ENCODE data around the gene PFN1.

Gene PFN1

DNA sequence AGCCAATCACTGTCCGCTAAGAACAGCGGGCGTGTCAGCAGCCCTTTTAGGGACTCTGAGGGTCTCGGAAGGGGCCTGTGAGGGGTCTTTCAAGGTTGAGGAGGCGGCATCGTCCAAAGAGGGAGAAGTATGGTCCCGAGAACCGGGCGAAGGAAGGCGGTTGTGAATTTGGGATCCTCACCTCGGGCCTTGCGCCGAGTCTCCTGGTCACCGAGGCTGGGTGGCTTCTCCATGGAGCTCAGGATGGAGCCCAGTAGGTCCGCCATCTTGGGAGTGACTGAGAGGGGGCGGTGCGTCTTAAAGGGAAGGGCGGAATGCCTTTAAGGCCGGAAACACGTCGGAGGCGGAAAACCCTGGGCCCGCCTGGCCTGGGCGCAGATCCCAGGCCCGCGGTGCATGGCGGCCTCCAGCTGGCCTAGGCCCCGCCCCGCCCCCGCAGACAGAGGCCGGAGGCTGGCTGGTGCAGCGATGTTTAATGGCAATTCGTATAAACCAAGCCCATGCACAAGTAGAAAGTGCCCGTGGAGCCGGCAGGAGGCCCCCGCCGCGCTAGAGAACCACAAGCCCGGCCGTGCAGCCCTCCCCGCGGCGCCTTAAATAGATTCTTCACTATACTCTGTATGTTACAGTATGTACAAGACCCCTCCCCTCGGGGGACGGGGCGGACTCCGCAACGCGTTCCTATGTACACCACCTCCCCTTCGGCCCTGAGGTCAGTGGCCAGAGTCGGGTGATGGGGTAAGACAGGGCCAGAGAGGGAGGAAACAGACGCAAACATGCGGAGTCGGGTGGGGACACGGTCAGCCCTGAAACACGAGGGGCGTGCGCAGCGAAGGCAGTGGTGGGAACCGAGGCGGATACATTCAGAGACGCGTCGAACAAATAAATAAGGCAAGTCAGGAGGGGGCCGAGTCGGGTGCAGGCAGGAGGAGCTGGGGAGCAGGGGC lies 19.5 kb upstream of the PFN1 start, which contains the start of gene SPAG7:
TSS of gene SPAG7 (minus strand) at position 279 of the 947 bp plus-strand sequence. CDS start at position 266, 13 bp downstream.
- DNase-seq (ENCODE audit: low read depth): peak; percentile 85

DNA sequence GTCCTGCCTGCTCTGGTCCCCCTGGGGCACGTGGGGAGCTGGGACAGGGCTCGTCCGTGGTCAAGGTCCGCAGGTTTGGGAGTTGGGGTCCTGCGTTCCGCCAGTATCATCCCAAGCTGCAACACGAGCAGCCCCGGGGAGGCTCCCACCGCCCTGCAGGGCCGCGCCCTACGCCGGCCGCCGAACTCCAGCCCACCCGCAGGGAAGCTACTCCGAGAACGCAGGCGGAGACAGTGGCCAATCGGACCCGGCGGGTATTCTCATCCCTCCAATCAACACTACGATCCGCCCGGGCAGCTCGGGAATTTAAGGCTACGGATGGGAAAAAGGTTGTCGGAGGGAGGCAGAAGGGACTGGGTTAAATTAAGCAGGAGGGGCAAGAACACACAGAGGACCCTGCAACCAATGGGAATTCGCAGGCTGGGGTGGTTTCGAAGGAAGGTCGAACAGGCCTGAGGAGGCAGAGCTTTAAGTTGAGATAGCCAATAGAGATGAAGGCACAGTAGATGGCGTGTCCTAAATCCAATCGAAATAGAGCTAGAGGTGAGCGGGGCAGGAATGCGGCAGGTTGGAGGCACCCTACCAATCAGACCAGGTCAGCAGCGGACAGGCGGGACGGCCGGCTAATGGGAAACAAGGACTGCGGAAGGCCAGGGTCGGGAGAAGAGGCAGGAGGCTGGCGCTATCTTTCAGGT lies 18.7 kb upstream of the PFN1 start:
- DNase-seq (ENCODE audit: low read depth): peak; percentile 90

DNA sequence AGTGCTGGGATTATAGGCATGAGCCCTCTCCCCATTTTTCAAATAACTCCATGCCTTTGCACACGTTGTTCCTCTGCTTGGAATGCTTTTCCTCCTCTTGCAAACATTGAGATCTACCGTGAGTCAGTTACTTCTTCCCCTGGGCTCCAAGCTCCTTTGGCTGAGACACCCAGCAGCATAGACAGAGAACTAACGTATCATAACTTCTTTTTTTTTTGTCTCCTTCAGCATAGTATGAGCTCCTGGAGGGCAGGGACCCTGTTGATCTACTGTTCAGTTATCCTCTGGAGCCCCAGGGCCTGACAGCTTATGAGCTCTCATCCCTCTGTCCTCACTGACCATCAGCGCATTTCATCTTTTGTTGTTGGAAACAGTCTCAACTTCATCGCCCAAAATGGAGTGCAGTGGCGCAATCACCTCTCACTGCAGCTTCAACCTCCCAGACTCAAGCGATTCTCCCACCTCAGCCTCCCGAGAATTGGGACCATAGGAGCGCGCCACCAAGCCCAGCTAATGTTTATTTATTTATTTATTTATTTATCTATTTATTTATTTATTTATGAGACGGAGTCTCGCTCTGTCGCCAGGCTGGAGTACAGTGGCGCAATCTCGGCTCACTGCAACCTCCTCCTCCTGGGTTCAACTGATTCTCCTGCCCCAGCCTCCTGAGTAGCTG lies 17.1 kb upstream of the PFN1 start:
- DNase-seq (ENCODE audit: low read depth): no peak

DNA sequence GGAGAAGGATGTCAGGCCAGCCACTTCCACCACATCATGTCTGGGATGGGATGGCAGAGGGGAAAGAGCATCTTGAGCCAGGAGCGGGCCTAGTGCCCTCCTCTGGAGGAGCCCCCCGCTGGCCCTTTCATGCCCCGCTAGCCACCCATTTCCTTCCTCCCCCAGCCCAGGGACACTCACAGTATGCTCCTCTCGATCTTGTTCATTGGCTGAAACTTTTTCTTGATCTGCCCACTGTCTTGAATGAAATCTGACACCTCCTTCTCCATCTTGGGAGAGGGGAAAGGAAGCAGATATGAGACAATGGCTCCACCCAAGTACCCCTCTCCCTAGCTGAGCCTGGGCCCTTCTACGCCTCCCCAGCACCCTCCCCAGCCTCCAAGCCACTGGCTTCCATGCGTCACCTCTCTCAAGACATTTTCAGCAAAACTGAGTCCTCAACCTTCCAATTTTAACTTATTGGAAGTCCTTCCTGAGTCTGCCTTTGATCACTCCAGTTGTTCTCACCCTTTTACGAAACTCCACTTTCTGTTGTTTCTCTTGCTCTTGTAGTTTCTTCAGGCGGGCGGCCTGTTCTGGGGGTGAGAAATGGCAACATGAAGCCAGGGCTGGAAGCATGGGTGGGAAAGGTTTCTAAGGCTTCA lies 12.1 kb upstream of the PFN1 start:
- DNase-seq (ENCODE audit: low read depth): no peak

DNA sequence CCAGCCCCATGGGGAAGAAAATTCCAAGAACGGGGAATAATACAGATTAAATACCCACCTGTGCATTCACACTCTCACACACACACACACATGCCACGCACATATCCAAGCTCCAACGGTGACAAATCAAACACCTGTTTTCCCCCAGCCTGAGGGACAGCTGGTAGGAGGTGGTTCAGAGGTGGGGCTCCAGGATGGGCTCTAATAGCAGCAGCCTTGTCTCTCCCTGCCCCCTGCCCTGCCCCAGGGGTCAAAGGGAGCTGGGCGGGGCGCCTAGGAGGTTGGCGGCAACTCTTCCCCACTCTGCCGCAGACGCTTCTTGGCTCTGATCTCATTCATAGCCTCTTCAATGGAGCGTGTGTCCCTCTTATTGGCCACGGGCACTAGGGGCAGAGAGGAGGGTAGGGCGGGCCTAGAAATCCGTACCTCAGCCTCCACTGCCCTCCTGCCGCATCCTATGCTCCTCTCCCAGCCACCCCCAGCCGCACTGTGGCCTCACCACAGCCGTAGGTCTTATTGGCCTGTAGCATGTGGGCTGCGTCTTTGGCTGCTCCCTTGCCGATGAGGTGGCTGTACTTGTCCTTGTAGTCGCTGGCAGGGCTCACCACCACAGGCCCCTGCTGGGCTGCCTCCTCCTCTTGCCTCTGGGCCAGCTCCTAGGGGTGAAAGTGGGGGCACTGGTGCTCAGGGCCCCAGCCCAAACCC lies 11.1 kb upstream of the PFN1 start:
- no peak for DNase-seq (ENCODE audit: low read depth)

DNA sequence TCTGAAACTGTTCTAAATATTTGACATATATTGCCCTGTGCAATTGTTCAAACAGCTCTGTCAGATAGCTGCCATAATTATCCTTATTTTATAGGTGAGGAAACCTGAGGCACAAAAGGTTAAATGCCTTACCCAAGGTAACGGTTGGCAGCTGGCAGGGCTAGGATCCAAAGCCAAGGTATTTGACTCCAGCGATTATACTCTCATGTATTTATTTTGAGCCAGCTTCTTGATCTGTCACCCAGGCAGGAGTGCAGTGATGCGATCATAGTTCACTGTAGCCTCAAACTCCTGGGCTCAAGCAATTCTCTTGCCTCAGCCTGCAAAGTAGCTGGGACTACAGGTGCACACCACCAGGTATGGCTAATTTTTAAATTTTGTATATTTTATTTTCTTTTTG lies 9.8 kb upstream of the PFN1 start:
- DNase-seq (ENCODE audit: low read depth): no peak

DNA sequence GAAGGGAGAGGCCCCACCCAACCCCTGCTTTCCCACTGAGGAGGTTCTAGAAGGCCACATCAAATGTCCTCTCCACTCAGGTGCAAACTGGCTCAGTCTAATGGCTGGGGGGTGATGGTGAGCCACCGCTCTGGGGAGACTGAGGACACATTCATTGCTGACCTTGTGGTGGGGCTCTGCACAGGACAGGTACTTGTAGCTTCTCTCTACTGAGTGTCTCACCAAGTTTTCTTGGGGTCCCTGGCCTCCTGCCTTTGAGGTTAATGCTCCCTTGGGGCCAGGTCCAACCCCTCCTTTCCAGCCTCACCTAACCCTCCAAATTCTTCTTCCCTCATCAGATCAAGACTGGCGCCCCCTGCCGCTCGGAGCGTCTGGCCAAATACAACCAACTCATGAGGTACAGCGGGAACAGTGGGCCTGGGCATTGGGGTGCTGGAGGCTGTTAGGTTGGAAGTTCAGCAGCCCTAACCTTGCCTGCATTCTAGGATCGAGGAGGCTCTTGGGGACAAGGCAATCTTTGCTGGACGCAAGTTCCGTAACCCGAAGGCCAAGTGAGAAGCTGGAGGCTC lies 8.2 kb upstream of the PFN1 start:
- no peak for DNase-seq (ENCODE audit: low read depth)

DNA sequence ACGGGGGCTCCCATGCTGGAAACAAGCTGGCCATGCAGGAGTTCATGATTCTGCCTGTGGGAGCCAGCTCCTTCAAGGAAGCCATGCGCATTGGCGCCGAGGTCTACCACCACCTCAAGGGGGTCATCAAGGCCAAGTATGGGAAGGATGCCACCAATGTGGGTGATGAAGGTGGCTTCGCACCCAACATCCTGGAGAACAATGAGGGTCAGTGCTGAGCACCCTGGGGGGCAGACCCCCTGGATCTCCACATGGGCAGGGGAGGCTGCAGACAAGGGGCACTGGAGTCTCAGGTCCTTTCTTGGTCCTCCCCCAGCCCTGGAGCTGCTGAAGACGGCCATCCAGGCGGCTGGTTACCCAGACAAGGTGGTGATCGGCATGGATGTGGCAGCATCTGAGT lies 6.8 kb upstream of the PFN1 start:
- no peak for DNase-seq (ENCODE audit: low read depth)

DNA sequence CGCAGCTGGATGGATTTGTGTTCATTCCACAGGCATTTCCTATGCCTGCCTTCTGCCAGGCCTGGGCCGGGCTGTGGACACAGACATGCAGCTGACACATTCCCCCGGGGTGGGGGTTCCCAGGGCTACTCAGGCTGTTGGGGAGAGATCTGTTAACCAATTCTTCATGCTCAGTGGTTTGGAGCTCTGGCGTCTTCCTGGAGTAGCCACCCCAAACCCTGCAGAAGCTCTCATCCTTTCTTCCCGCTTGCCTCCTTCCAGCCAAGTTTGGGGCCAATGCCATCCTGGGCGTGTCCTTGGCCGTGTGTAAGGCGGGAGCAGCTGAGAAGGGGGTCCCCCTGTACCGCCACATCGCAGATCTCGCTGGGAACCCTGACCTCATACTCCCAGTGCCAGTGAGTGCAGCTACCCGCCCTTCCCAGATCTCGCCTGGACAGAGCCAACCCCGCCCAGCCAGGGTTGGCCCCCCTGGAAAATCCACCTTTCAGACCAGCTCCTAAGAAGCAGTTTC lies 5.2 kb upstream of the PFN1 start:
- DNase-seq (ENCODE audit: low read depth): no peak

DNA sequence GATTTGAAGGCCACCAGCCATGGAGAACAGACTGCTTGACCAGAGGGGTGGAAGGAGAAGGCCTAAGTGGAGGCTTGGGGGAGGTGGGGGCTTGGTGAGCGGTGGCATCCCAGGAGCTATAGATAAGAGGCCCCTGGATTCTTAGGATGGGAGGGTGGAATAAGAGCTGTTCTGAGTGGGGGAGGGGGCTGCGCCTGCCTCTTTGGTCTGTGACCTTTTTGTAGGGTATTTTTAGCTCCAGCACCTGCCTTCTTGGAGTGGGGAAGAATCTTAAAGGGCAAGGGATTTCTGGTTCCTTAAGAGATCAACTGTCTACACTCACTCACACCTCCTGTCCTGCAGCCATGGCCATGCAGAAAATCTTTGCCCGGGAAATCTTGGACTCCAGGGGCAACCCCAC lies 3.2 kb upstream of the PFN1 start:
- DNase-seq (ENCODE audit: low read depth): no peak

DNA sequence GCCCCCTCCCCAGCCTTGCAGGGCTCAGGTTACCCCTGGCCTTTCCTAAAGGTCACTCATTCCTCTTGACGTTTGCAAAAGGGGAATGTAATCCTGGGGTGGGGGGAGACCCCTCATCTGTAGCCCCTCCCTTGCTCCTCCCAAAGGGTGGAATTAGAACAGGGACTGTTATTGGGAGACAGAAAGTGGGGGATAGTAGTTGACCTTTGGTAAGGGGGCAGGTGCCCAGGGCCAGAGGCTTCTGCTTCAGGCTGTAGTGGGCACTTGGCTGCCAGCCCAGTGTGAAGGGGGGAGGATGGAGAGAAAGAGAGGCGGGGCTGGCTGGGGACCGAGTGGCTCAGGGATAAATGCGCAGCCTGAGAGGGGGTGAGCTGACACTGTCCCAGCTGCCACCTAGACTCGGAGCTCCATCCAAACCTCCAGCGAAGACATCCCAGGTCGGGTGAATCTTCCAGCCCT lies 2.4 kb upstream of the PFN1 start, which contains the start of gene ENO3:
TSS of gene ENO3 (plus strand) at position 374 of the 459 bp plus-strand sequence. CDS start 711 bp downstream, outside the sequence.
- DNase-seq (ENCODE audit: low read depth): no peak

DNA sequence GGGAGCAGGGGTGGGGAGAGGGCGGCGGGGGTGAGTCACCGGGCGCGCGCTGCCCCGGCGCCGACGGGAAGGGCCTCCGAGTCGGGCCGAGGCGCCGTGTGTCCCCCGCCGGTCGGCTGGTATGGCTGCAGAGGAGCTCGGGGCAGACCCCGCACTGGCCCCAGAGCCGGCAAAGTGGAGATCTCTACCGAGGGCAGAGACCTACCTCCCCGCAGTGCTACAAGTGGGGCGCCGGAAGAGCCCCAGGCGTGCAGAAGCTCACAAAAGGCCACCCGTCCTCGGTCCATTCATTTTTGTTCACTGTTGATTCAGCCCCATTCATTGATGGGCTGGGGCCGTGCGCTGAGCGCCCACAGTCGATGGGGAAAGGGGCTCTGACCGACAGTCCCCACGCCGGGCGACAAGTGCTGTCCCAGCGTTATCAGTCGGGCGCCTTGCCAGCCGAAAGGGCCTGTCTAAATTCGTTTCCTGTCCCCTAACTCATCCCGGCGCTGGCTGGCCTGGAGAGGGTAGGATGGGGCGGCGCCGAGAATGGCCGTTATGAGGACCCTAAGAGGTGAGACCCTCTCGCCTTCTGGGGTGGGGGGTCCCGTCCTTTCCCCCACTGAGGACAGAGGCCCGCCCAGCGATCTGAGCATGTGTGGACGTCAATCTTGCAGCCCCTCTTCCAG lies 1.9 kb upstream of the PFN1 start:
- no peak for DNase-seq (ENCODE audit: low read depth)

DNA sequence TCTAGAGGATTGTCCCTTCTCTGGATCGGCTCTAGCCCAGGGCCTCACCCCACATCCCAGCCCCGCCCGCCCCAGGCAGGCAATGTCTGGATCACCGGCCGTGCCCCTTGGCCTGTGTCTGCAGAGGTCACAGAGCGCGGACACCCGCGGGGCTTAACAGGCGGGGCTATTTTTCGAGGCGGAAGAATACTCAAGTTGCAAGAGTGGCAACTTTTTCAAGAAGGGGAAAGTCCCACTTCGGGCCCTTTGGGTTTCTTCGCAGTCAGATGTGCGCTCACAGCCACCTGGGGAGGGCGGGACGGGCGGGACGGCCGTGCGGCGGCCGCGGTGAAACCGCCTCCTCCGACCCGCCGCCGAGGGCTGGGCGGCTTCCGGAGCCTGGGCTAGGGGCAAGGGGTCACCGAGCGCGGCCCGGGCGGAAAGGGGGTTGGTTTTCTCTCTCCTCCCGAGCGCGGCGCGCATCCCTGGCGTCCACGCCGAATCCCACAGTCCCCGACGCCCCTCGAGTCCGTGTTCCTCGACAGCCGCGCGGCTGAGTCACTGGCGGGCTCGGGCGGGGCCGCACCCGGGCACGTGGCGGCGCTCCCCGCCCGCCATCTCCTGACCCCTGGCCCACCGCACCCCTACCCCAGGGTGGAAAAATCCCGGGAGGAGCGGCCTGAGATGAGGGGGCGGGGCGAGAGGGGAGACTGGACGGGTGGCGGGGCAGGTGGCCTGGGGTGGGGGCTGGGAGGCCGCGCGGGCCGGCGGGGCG lies 1.2 kb upstream of the PFN1 start:
- peak; percentile 60 for DNase-seq (ENCODE audit: low read depth)

DNA sequence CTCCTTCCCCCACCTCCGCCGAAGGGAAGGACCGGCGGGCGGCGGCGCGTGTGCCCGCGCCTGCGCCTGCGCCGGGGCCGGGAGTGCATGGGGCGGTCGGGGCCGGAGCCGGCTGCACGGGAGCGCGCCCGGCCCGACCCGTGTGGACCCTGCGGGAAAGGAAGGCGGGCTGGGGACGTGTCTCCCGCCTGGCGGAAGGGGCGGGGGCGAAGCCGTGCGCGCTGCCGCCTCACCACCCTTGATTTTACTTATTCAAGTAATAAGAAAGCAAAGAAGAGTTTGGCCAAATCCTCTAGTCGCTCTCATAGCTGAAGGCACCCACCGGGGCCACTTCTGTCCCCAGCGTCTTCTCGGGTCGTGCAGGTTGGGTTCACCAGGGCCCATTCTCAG lies 596 bp upstream of the PFN1 start:
- DNase-seq (ENCODE audit: low read depth): peak; percentile 50

DNA sequence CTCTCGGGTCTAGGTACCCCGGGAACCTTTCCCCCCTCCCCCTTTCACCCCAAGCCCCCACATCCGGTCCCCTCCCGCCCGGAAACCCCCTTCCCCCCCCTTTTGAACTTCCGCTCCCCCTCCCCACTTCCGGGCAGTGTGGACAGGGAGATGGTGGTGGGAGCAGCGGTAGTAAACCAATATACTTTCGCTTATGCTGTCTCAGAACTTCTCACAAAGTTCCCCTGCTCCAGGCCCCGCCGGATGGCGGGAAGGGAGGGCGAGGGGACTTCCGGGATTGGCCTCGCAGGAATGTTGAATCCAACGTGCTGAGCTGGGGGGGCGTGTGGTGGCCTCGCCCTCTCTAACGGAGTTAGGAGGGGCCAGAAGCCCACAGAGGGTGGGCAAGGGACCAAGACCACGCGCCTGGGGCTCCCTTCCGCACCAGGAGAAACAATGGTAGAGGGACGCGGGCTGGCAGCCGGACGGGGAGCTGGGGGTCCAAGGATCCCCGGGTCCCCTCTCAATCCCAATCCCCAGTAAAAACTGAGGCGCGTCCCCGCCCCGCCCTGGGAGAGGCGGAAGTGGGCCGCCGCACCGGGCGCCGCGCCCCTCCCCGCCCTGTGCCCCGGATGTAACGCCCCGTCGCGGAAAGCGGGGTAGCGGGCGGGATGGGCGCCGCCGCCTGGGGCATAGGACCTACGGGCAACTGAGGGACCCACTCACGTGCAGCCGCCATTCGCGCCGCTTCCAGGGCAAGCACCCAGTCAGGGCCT lies 742 bp downstream of the PFN1 start:
- DNase-seq (ENCODE audit: low read depth): peak; percentile 49

DNA sequence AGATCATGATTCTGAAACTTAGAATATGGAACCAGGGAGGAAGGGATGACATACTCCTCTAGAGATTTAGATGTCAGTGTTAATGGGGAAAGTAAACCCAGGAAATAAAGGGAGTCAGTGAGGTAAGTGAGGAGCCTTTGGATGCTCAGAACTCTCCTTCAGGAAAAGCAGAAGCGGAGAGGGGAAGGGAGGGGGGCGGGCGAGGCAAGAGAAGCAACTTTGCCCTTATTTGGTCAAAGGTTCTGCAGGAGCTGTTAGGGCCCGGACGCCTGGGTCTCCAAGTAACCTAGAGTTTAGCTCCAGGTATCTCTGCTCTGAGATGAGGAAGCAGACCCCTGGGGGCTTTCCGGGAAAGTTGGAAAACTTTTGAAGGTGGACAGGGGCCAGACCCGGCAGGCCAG lies 1.3 kb downstream of the PFN1 start:
- DNase-seq (ENCODE audit: low read depth): no peak

DNA sequence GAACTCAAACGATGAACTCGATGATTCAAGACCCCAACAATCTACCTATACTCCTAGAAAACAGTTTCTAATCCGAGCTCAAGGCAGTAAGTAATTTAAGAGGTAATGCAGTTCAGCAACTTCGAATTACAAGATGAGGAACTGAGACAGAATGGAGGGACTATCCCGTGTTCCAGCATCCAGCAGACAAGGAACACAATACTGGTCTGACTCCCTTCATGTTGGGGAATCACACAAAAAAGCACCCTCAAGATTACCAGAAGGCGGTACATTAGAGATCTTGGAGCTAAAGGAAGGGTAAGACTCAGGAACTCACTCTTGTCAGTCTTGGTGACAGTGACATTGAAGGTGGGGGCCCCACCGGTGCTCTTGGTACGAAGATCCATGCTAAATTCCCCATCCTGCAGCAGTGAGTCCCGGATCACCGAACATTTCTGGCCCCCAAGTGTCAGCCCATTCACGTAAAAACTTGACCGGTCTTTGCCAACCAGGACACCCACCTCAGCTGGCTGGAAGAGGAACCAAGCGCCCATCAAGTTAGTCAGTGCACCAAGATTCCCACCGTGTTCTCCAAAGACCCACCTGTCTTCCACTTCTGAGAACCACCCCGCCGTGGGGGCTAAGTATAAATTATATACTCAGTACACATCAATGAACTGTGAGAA lies 1.9 kb downstream of the PFN1 start:
- no peak for DNase-seq (ENCODE audit: low read depth)

DNA sequence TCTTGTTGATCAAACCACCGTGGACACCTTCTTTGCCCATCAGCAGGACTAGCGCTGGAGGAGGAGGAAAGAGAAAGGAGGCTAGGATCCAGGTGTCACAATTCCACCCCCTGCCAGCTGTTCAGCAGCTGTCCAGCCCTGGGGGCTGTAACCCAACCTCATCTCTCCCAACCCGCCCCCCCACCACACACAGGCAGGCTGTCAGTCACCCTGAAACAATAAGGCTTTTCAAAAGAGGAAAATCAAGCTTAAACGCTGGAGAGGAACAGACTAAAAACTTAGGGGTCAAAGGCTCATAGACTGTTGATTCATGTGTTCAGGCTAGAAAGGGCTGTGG lies 2.4 kb downstream of the PFN1 start:
- DNase-seq (ENCODE audit: low read depth): no peak

Data from stimulated activated CD8-positive, alpha-beta memory T cell treated with anti-CD3 and anti-CD28 coated beads, Interleukin-12 subunit alpha, Interleukin-12 subunit beta, amount 100 ng/mL, for 1 hour (primary cell).